Measurements from ENCODE around the gene PIK3R3. TPM values are rescaled to one million over a fixed set of nuclear protein-coding genes. Genes with fewer than 3 reads are reported as not detected.

The PIK3R3 gene
- total RNA-seq, 1 donor from 2014 or later = 54.1 TPM

- Mint-ChIP-seq H3K4me1 (ENCODE audit: low read depth) (peaks cover 8% of the 10 kb centered on the region), H3K27me3 (no peaks in the 10 kb centered on the region), H3K4me3 (ENCODE audit: low read depth) (no peak overlapping the region), H3K9me3 (ENCODE audit: low read depth) (peaks cover 11% of the 10 kb centered on the region), H3K36me3 (ENCODE audit: insufficient read depth) (peaks cover 10% of the 10 kb centered on the region), H3K27ac (no peak overlapping the region)
- TF ChIP-seq CTCF (IDR thresholded peaks at IDR 0.05; ENCODE audit: unreplicated experiment) = no peak
- DNase-seq (ENCODE audit: low spot score, unreplicated experiment) = no peak
Measured at GRCh38 chr1:46083579-46083978, 48.9 kb downstream of the PIK3R3 start.

- Mint-ChIP-seq H3K4me3 (ENCODE audit: low read depth) (no peak overlapping the region), H3K27me3 (no peaks in the 10 kb centered on the region), H3K4me1 (ENCODE audit: low read depth) (peaks cover under 1% of the 10 kb centered on the region), H3K36me3 (ENCODE audit: insufficient read depth) (peaks cover 9% of the 10 kb centered on the region), H3K27ac (no peak overlapping the region), H3K9me3 (ENCODE audit: low read depth) (peaks cover 11% of the 10 kb centered on the region)
- DNase-seq (ENCODE audit: low spot score, unreplicated experiment) = no peak
- TF ChIP-seq CTCF (IDR thresholded peaks at IDR 0.05; ENCODE audit: unreplicated experiment) = no peak
Measured at GRCh38 chr1:46081619-46082018, 50.8 kb downstream of the PIK3R3 start.

- Mint-ChIP-seq H3K4me1 (ENCODE audit: low read depth) (no peaks in the 10 kb centered on the region), H3K27me3 (no peaks in the 10 kb centered on the region), H3K27ac (no peak overlapping the region), H3K4me3 (ENCODE audit: low read depth) (no peak overlapping the region), H3K9me3 (ENCODE audit: low read depth) (peaks cover 11% of the 10 kb centered on the region), H3K36me3 (ENCODE audit: insufficient read depth) (peaks cover 9% of the 10 kb centered on the region)
- DNase-seq (ENCODE audit: low spot score, unreplicated experiment) = no peak
- TF ChIP-seq CTCF (IDR thresholded peaks at IDR 0.05; ENCODE audit: unreplicated experiment) = no peak
Measured at GRCh38 chr1:46081206-46081605, 51.2 kb downstream of the PIK3R3 start.

- no peak overlapping the region for H3K27ac Mint-ChIP-seq
- peaks cover 17% of the 10 kb centered on the region for H3K36me3 Mint-ChIP-seq (ENCODE audit: insufficient read depth)
- H3K9me3 Mint-ChIP-seq (ENCODE audit: low read depth) = peaks cover 11% of the 10 kb centered on the region
- H3K4me3 Mint-ChIP-seq (ENCODE audit: low read depth) = no peak overlapping the region
- no peak for TF ChIP-seq CTCF (IDR thresholded peaks at IDR 0.05; ENCODE audit: unreplicated experiment)
- DNase-seq (ENCODE audit: low spot score, unreplicated experiment) = no peak
- no peaks in the 10 kb centered on the region for H3K4me1 Mint-ChIP-seq (ENCODE audit: low read depth)
- no peaks in the 10 kb centered on the region for H3K27me3 Mint-ChIP-seq
Measured at GRCh38 chr1:46080257-46080656, 52.2 kb downstream of the PIK3R3 start.

GRCh38 chr1:46077644-46078043 lies 54.8 kb downstream of the PIK3R3 start:
- Mint-ChIP-seq H3K4me1 (ENCODE audit: low read depth) (no peaks in the 10 kb centered on the region), H3K9me3 (ENCODE audit: low read depth) (no peaks in the 10 kb centered on the region), H3K36me3 (ENCODE audit: insufficient read depth) (peaks cover 14% of the 10 kb centered on the region), H3K27me3 (no peaks in the 10 kb centered on the region), H3K27ac (no peak overlapping the region), H3K4me3 (ENCODE audit: low read depth) (no peak overlapping the region)
- DNase-seq (ENCODE audit: low spot score, unreplicated experiment) = no peak
- no peak for TF ChIP-seq CTCF (IDR thresholded peaks at IDR 0.05; ENCODE audit: unreplicated experiment)
